ENCODE measurements around the gene HOXA6. TPM values are rescaled to one million over a fixed set of nuclear protein-coding genes. Genes with fewer than 3 reads are reported as not detected.
A peak's percentile ranks its signal among the peaks of the same experiment; 100 is the strongest.

Gene HOXA6
- total RNA-seq, 2 donors from 2014 or later, result 6.9 to 7.5 TPM

- no peaks in the 10 kb centered on the region for H3K27me3 ChIP-seq (replicated peaks; ENCODE audit: insufficient read depth)
- 13% methylated on average over 12 of the region's 12 CpGs for WGBS
- DNase-seq (ENCODE audit: low spot score), result no peak
- H3K36me3 ChIP-seq, result no peaks in the 10 kb centered on the region
- H3K9me3 ChIP-seq, result no peaks in the 10 kb centered on the region
- TF ChIP-seq, protein P1, sequence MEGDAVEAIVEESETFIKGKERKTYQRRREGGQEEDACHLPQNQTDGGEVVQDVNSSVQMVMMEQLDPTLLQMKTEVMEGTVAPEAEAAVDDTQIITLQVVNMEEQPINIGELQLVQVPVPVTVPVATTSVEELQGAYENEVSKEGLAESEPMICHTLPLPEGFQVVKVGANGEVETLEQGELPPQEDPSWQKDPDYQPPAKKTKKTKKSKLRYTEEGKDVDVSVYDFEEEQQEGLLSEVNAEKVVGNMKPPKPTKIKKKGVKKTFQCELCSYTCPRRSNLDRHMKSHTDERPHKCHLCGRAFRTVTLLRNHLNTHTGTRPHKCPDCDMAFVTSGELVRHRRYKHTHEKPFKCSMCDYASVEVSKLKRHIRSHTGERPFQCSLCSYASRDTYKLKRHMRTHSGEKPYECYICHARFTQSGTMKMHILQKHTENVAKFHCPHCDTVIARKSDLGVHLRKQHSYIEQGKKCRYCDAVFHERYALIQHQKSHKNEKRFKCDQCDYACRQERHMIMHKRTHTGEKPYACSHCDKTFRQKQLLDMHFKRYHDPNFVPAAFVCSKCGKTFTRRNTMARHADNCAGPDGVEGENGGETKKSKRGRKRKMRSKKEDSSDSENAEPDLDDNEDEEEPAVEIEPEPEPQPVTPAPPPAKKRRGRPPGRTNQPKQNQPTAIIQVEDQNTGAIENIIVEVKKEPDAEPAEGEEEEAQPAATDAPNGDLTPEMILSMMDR (IDR thresholded peaks at IDR 0.05), result no peak
- H3K27ac ChIP-seq, result peak overlapping the region; percentile 96
- no peaks in the 10 kb centered on the region for H3K4me1 ChIP-seq (replicated peaks)
- peak overlapping the region; percentile 61 to 80 for H3K4me3 ChIP-seq
- intact Hi-C loops (cut with DNase I), result no loop called here
Measured at GRCh38 chr7:27164045-27164366, 16.4 kb upstream of the HOXA6 start.

DNA sequence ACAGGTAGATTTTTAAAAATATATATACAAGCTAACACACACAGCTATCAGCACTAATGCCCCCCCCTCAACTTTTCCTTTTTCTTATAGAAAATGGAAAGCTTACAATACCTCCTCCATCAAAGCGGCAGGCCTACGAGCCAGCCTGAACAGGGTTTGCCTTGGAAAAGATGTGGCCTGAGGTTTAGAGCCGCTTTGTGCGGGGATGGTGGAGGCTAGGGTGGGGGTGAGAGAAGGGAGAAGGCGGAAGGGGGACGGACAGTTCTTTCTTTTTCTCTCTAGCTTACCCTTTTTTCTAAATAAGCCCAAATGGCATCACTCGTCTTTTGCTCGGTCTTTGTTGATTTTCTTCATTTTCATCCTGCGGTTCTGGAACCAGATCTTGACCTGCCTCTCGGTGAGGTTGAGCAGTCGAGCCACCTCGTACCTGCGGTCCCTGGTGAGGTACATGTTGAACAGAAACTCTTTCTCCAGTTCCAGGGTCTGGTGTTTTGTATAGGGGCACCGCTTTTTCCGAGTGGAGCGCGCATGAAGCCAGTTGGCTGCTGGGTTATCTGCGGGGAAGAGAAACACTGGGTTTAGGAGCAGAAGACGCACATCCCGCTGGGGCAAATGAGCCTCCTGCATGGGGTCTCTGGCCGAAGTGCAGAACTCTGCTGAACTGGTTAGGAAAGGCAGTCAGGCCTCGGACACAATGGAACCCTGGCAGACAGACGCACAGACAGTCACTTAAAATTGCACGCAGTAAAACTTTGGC lies 15.9 kb upstream of the HOXA6 start:
- peak overlapping the region; percentile 96 for H3K27ac ChIP-seq
- H3K4me1 ChIP-seq (replicated peaks), result no peaks in the 10 kb centered on the region
- no peaks in the 10 kb centered on the region for H3K9me3 ChIP-seq
- DNase-seq (ENCODE audit: low spot score), result no peak
- 30% methylated on average over 24 of the region's 24 CpGs for WGBS
- no peaks in the 10 kb centered on the region for H3K36me3 ChIP-seq
- H3K27me3 ChIP-seq (replicated peaks; ENCODE audit: insufficient read depth), result no peaks in the 10 kb centered on the region
- peak overlapping the region; percentile 61 to 80 for H3K4me3 ChIP-seq
- TF ChIP-seq, protein P1 (IDR thresholded peaks at IDR 0.05), result no peak
- no peak for TF ChIP-seq POLR2A (IDR thresholded peaks at IDR 0.05)
- no peak for TF ChIP-seq POLR2AphosphoS5 (IDR thresholded peaks at IDR 0.05)
- intact Hi-C loops (cut with DNase I), result no loop called here

DNA sequence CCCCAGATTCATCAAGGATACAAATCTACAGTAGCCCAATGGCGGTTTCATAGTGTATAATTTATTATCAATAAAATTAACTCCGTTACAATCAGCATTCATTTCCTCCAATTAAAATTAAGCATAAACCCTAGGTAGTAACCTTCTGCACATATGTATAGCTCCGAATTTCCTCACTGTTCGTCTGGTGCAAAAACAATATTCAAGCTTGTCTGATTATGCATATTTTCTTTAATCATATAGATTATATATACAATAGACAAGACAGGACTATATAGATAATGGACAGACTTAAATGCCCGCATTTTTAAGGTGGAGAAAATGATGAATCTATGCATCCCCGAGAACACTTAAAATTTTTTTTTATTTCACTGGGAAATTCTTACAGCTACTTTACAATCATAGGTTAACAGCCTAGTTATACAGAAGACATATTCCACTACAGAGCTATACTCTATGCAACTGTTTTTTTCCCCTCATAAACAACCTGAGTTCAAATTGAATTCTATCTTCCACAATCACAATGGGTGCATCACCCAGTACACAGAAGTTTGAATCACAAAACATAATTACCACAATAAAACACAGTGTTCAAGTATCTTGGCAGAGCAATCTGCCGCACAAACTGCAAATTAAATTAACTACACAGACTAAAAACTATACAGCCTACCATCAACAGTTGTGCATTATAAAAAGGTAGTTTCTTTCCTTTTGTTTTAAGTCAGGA lies 15.2 kb upstream of the HOXA6 start:
- no peak for DNase-seq (ENCODE audit: low spot score)
- H3K27ac ChIP-seq, result peak overlapping the region; percentile 96
- no peaks in the 10 kb centered on the region for H3K27me3 ChIP-seq (replicated peaks; ENCODE audit: insufficient read depth)
- H3K36me3 ChIP-seq, result no peaks in the 10 kb centered on the region
- no peaks in the 10 kb centered on the region for H3K9me3 ChIP-seq
- peak overlapping the region; percentile 61 to 80 for H3K4me3 ChIP-seq
- no peak for TF ChIP-seq POLR2A (IDR thresholded peaks at IDR 0.05)
- TF ChIP-seq, protein P1 (IDR thresholded peaks at IDR 0.05), result no peak
- TF ChIP-seq POLR2AphosphoS5 (IDR thresholded peaks at IDR 0.05), result no peak
- WGBS, result 28% methylated on average over 7 of the region's 7 CpGs
- intact Hi-C loops (cut with DNase I), result no loop called here
- no peaks in the 10 kb centered on the region for H3K4me1 ChIP-seq (replicated peaks)

GRCh38 chr7:27161721-27162560 lies 14.4 kb upstream of the HOXA6 start:
- no peaks in the 10 kb centered on the region for H3K9me3 ChIP-seq
- H3K27ac ChIP-seq, result peak overlapping the region; percentile 73 to 96
- no peaks in the 10 kb centered on the region for H3K36me3 ChIP-seq
- H3K4me1 ChIP-seq (replicated peaks), result no peaks in the 10 kb centered on the region
- DNase-seq (ENCODE audit: low spot score), result no peak
- no peaks in the 10 kb centered on the region for H3K27me3 ChIP-seq (replicated peaks; ENCODE audit: insufficient read depth)
- intact Hi-C loops (cut with DNase I), result loop anchor here (1.0 to 2.0 kb wide), 2 partner anchors 476 to 791 kb away; no protein-coding TSS in a partner anchor
- no peak for TF ChIP-seq POLR2AphosphoS5 (IDR thresholded peaks at IDR 0.05)
- TF ChIP-seq POLR2A (IDR thresholded peaks at IDR 0.05), result no peak
- TF ChIP-seq, protein P1 (IDR thresholded peaks at IDR 0.05), result peak in 1 of 4 experiments; percentile 2
- peak overlapping the region; percentile 61 to 80 for H3K4me3 ChIP-seq
- 40% methylated on average over 28 of the region's 30 CpGs for WGBS
